Heart left ventricle (tissue), 13 donors: ENCODE measurements around the gene RAD51C.

ENCODE experiments used
- CTCF ChIP-seq, 12 donors: fragments of 200-600 bp; sonication (generic) in 4 of 12; IDR thresholded peaks; one replicate each; pipeline versions ENCODE4 v1.5.0 to v1.8.0; 2018 to 2022; ENCODE audit warnings: antibody characterized with exemption in 12 of 12, mild to moderate bottlenecking in 5 of 12
- POLR2A ChIP-seq, 2 donors: fragments of 450-650 bp; IDR thresholded peaks; one replicate each; pipeline ENCODE4 v1.6.1; 2017; ENCODE audit warnings: antibody characterized with exemption in 2 of 2, mild to moderate bottlenecking in 2 of 2, moderate library complexity in 2 of 2
- donor health status: ischemic (EF 13 %, LVEDD 7.1; RV severe dilation, severe dysfunction).
- donor health status: DM: no; HTN: yes; CAD: no.
- donor health status: DM: no; HTN: no; CAD: no.
- donor health status: ischemic (EF 25% LVEDD 6.9; RV normal size, moderate dysfunction).
- donor health status: ischemic (EF 25% LVEDD 5.7; RV mildly dilated, moderate dysfunction).
- donor health status: ischemic (EF 35%, LVEDD 5.7; RV mildly dilated, moderate dysfunction).
- donor health status: nonischemic (EF 11% LVEDD 7.7; RV severe dilation, severe dysfunction).
- donor health status: DM: yes; HTN: yes; CAD: no.
- donor health status: PGD.
- donor health status: ischemic (EF 29% LVEDD 5.4; RV normal size, mild dysfunction).
- donor health status: nonischemic (EF 23%, LVEDD 6.1; RV moderate dilation, normal function).

GRCh38 chr17:58759522-58759921 is 67.1 kb downstream of the RAD51C start:
- TF ChIP-seq CTCF (IDR thresholded peaks at IDR 0.05) (no peak), POLR2A (IDR thresholded peaks at IDR 0.05) (no peak)
